HepG2 (cell line): Measurements from ENCODE around the gene SLC4A2. TPM values are rescaled to one million over a fixed set of nuclear protein-coding genes. Genes with fewer than 3 reads are reported as not detected.
A peak's percentile ranks its signal among the peaks of the same experiment; 100 is the strongest.

Experiments
- EEA1 ChIP-seq: sonication (generic); formaldehyde crosslinking; IDR thresholded peaks from 2 replicates; pipeline ENCODE4 v1.5.1; 2020; ENCODE audit warnings: mild to moderate bottlenecking, missing genetic modification reagents, borderline replicate concordance
- FOXC1 ChIP-seq: sonication (generic); formaldehyde crosslinking; IDR thresholded peaks from 2 replicates; pipeline ENCODE4 v1.8.0; 2022; ENCODE audit warnings: mild to moderate bottlenecking, missing genetic modification reagents, borderline replicate concordance
- HHEX ChIP-seq: IDR thresholded peaks from 2 replicates; pipeline ENCODE4 v1.6.1; 2016; ENCODE audit warnings: control low read depth
- HNRNPLL ChIP-seq: fragments of 200-400 bp; formaldehyde crosslinking; IDR thresholded peaks from 2 replicates; pipeline ENCODE4 v1.6.1; 2017; ENCODE audit warnings: mild to moderate bottlenecking, low read depth, low read length; ENCODE audit not compliant: poor library complexity, severe bottlenecking
- IRF2 ChIP-seq: IDR thresholded peaks from 2 replicates; pipeline ENCODE4 v1.6.1; 2018; ENCODE audit warnings: missing genetic modification reagents, missing compliant biosample characterization
- KDM4B ChIP-seq: sonication (generic); formaldehyde crosslinking; IDR thresholded peaks from 2 replicates; pipeline ENCODE4 v1.4.0; 2020; ENCODE audit warnings: missing genetic modification reagents
- KDM6A ChIP-seq: IDR thresholded peaks from 2 replicates; pipeline ENCODE4 v1.6.1; 2016; ENCODE audit warnings: low read depth
- MATR3 ChIP-seq: sonication (generic); formaldehyde crosslinking; IDR thresholded peaks from 2 replicates; pipeline ENCODE4 v1.4.0; 2020; ENCODE audit warnings: missing genetic modification reagents
- RNF2 ChIP-seq: fragments of 450-650 bp; conservative IDR thresholded peaks from 2 replicates; pipeline ENCODE4 v1.6.1; 2016; ENCODE audit warnings: low read depth
- SIX4 ChIP-seq: sonication (generic); formaldehyde crosslinking; IDR thresholded peaks from 2 replicates; pipeline ENCODE4 v1.4.0; 2020; ENCODE audit warnings: missing genetic modification reagents
- SOX5 ChIP-seq: IDR thresholded peaks from 2 replicates; pipeline ENCODE4 v1.6.1; 2016; ENCODE audit warnings: borderline replicate concordance
- SRSF4 ChIP-seq: fragments of 200-400 bp; formaldehyde crosslinking; IDR thresholded peaks from one replicate; pipeline ENCODE4 v1.6.1; 2018; ENCODE audit warnings: mild to moderate bottlenecking, low read depth, low read length, moderate library complexity; ENCODE audit not compliant: poor library complexity, severe bottlenecking
- ZNF546 ChIP-seq: sonication (generic); formaldehyde crosslinking; conservative IDR thresholded peaks from 2 replicates; pipeline ENCODE4 v1.8.1; 2023; ENCODE audit warnings: mild to moderate bottlenecking, missing genetic modification reagents
- ZNF564 ChIP-seq: sonication (generic); formaldehyde crosslinking; IDR thresholded peaks from 2 replicates; pipeline ENCODE4 v1.8.1; 2023; ENCODE audit warnings: mild to moderate bottlenecking, missing genetic modification reagents
- ZNF619 ChIP-seq: sonication (generic); formaldehyde crosslinking; IDR thresholded peaks from 2 replicates; pipeline ENCODE4 v1.4.0; 2020; ENCODE audit warnings: mild to moderate bottlenecking, missing genetic modification reagents
- polyA plus RNA-seq, 8 experiments: library from polyadenylated mRNA; depleted of rRNA in 3 of 8; stranded (reverse) in 7 of 8; unstranded in 1 of 8; fragments of >200 nt; fragmentation: Illumina TruSeq in 4 of 8; extraction: Trizol in 4 of 8; gene quantifications; 2 replicates each; pipeline versions ENCODE4 v1.2.1 to v1.2.3, GENCODE V29; 2011 to 2016; ENCODE audit warnings: low read depth in 4 of 8, missing spikeins in 1 of 8, mixed read lengths in 1 of 8; ENCODE audit not compliant: insufficient read depth in 1 of 8
- total RNA-seq, 5 experiments: library from RNA; depleted of rRNA; stranded (reverse); fragments of >200 nt; fragmentation: Illumina TruSeq; extraction: Trizol; gene quantifications; 2 replicates each; pipeline ENCODE4 v1.2.3, GENCODE V29; 2016; ENCODE audit warnings: low read depth in 1 of 5
- TF ChIP-seq, protein P1 (sequence below): sonication (generic); IDR thresholded peaks from 2 replicates; pipeline ENCODE4 v1.6.1; 2016; ENCODE audit warnings: low read depth, borderline replicate concordance
- TF ChIP-seq, protein P2 (sequence below): IDR thresholded peaks from 2 replicates; pipeline ENCODE4 v1.6.1; 2016
- TF ChIP-seq, protein P3 (sequence below): sonication (generic); formaldehyde crosslinking; IDR thresholded peaks from 2 replicates; pipeline ENCODE4 v1.8.1; 2023; ENCODE audit warnings: mild to moderate bottlenecking, inconsistent platforms, moderate library complexity, missing genetic modification reagents, borderline replicate concordance
- TF ChIP-seq, protein P4 (sequence below): sonication (generic); formaldehyde crosslinking; IDR thresholded peaks from 2 replicates; pipeline ENCODE4 v1.4.0; 2020; ENCODE audit warnings: missing genetic modification reagents, borderline replicate concordance
- TF ChIP-seq, protein P5 (sequence below): sonication (generic); formaldehyde crosslinking; IDR thresholded peaks from 2 replicates; pipeline ENCODE4 v1.4.0; 2020; ENCODE audit warnings: missing genetic modification reagents, mild to moderate bottlenecking, borderline replicate concordance

The SLC4A2 gene
- total and polyA plus RNA-seq, 2 of the 13 experiments (the other 11 are each of a cell fraction or from before 2014, with no cell fraction given) = 51.9 to 73.4 TPM

DNA sequence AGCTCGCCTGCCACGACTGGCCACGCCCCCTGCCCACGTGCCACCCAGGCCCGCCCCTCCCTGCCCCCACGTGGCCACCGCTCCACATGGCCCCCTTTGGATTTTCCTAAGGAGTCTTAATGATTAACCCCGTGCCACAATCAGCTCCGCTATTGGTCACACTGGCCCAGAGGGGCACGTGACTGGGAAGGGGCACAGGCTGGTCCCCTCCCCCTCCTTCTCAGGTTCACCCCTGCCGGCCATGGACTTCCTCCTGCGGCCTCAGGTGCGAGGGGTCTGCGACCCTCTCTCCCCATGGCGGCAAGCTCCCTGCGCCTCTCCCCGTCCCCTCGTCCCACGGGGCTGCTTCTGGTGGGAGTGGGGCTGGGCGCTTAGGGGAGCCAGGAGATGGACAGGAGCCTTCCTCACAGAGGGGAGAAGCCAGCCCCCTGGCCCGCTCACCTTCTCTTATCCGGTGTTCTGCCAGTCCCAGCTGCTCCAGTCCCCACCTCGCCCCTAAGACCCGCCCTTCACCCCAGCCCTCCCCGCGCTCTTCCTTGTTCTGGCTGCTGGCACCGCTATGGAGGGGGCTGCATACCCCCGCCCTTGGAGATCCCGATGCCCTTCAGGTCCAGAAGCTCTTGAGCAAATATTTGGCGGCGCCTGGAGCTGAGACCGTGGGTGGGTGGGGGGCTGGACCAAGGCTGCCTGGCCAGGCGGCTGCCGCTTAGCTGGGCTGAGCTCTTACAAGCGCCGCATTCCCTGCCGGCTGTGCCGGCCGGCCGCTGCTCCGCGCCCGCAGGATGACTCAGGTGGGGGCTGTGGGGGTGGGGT is 3.2 kb downstream of the SLC4A2 start (continued):
- TF ChIP-seq, protein P1, sequence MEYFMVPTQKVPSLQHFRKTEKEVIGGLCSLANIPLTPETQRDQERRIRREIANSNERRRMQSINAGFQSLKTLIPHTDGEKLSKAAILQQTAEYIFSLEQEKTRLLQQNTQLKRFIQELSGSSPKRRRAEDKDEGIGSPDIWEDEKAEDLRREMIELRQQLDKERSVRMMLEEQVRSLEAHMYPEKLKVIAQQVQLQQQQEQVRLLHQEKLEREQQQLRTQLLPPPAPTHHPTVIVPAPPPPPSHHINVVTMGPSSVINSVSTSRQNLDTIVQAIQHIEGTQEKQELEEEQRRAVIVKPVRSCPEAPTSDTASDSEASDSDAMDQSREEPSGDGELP = peak; percentile 56; the same call in 1 of the 2 replicates
- TF ChIP-seq RNF2 = 0 out of 2 replicates have a peak, but pooled peaks have one; percentile 27
- TF ChIP-seq ZNF546 (CRISPR knock-in tag) = no peak
- TF ChIP-seq IRF2 = no peak
- TF ChIP-seq FOXC1 (CRISPR knock-in tag) = peak; percentile 50; the same call in 1 of the 2 replicates
- TF ChIP-seq, protein P2, sequence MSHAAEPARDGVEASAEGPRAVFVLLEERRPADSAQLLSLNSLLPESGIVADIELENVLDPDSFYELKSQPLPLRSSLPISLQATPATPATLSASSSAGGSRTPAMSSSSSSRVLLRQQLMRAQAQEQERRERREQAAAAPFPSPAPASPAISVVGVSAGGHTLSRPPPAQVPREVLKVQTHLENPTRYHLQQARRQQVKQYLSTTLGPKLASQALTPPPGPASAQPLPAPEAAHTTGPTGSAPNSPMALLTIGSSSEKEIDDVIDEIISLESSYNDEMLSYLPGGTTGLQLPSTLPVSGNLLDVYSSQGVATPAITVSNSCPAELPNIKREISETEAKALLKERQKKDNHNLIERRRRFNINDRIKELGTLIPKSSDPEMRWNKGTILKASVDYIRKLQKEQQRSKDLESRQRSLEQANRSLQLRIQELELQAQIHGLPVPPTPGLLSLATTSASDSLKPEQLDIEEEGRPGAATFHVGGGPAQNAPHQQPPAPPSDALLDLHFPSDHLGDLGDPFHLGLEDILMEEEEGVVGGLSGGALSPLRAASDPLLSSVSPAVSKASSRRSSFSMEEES (CRISPR knock-in tag) = peak; percentile 86
- TF ChIP-seq SIX4 (CRISPR knock-in tag) = peak; percentile 84
- no peak for TF ChIP-seq KDM4B (CRISPR knock-in tag)
- 0 out of 2 replicates have a peak, but pooled peaks have one; percentile 52 for TF ChIP-seq EEA1 (CRISPR knock-in tag)
- TF ChIP-seq, protein P3, sequence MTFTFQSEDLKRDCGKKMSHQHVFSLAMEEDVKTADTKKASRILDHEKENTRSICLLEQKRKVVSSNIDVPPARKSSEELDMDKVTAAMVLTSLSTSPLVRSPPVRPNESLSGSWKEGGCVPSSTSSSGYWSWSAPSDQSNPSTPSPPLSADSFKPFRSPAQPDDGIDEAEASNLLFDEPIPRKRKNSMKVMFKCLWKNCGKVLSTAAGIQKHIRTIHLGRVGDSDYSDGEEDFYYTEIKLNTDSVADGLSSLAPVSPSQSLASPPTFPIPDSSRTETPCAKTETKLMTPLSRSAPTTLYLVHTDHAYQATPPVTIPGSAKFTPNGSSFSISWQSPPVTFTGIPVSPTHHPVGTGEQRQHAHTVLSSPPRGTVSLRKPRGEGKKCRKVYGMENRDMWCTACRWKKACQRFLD (CRISPR knock-in tag) = 0 out of 2 replicates have a peak, but pooled peaks have one; percentile 36
- no peak for TF ChIP-seq ZNF619 (CRISPR knock-in tag)
- TF ChIP-seq HHEX (CRISPR knock-in tag) = no peak
- no peak for TF ChIP-seq HNRNPLL
- no peak for TF ChIP-seq KDM6A (CRISPR knock-in tag)
- TF ChIP-seq MATR3 (CRISPR knock-in tag) = no peak
- TF ChIP-seq, protein P4, sequence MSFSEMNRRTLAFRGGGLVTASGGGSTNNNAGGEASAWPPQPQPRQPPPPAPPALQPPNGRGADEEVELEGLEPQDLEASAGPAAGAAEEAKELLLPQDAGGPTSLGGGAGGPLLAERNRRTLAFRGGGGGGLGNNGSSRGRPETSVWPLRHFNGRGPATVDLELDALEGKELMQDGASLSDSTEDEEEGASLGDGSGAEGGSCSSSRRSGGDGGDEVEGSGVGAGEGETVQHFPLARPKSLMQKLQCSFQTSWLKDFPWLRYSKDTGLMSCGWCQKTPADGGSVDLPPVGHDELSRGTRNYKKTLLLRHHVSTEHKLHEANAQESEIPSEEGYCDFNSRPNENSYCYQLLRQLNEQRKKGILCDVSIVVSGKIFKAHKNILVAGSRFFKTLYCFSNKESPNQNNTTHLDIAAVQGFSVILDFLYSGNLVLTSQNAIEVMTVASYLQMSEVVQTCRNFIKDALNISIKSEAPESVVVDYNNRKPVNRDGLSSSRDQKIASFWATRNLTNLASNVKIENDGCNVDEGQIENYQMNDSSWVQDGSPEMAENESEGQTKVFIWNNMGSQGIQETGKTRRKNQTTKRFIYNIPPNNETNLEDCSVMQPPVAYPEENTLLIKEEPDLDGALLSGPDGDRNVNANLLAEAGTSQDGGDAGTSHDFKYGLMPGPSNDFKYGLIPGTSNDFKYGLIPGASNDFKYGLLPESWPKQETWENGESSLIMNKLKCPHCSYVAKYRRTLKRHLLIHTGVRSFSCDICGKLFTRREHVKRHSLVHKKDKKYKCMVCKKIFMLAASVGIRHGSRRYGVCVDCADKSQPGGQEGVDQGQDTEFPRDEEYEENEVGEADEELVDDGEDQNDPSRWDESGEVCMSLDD (CRISPR knock-in tag) = no peak
- no peak for TF ChIP-seq ZNF564 (CRISPR knock-in tag)
- TF ChIP-seq, protein P5, sequence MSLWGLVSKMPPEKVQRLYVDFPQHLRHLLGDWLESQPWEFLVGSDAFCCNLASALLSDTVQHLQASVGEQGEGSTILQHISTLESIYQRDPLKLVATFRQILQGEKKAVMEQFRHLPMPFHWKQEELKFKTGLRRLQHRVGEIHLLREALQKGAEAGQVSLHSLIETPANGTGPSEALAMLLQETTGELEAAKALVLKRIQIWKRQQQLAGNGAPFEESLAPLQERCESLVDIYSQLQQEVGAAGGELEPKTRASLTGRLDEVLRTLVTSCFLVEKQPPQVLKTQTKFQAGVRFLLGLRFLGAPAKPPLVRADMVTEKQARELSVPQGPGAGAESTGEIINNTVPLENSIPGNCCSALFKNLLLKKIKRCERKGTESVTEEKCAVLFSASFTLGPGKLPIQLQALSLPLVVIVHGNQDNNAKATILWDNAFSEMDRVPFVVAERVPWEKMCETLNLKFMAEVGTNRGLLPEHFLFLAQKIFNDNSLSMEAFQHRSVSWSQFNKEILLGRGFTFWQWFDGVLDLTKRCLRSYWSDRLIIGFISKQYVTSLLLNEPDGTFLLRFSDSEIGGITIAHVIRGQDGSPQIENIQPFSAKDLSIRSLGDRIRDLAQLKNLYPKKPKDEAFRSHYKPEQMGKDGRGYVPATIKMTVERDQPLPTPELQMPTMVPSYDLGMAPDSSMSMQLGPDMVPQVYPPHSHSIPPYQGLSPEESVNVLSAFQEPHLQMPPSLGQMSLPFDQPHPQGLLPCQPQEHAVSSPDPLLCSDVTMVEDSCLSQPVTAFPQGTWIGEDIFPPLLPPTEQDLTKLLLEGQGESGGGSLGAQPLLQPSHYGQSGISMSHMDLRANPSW (CRISPR knock-in tag) = no peak
- no peak; the same call in 1 of the 2 replicates for TF ChIP-seq SOX5 (CRISPR knock-in tag)
- TF ChIP-seq SRSF4 = no peak
